GM18909 (cell line): Measurements from ENCODE around the gene CEP290.
"Not testable (repeated sequence)": the region's sequence is repeated elsewhere in the genome, so short reads cannot be mapped to it uniquely, and the experiment has no call there.

ENCODE experiments used
- ATAC-seq: cut with Tn5 transposase; IDR thresholded peaks from one replicate; pipeline ENCODE4 v1.9.1; 2021; ENCODE audit warnings: mild to moderate bottlenecking; ENCODE audit not compliant: unreplicated experiment, poor library complexity

CEP290 gene

DNA sequence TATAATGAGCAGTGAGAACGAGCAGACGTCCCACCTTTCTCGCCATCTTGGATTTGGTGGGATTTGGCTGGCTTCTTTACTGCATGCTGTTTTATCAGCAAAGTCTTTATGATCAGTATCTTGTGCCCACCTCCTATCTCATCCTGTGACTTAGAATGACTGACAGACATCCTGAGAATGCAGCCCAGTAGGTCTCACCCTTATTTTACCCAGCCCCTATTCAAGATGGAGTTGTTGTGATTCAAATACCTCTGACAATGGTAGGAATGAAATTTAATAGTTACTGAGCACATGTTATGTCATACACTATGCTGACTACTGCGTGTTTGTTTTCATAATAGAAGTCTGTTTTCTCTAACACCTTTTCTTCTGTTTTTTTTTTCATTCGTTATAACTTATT is 2.1 kb upstream of the CEP290 start:
- no peak for ATAC-seq

GRCh38 chr12:88142610-88142991 is 713 bp upstream of the CEP290 start:
- ATAC-seq = peak; percentile 3

GRCh38 chr12:88141425-88141773 is 489 bp downstream of the CEP290 start:
- no peak for ATAC-seq

DNA sequence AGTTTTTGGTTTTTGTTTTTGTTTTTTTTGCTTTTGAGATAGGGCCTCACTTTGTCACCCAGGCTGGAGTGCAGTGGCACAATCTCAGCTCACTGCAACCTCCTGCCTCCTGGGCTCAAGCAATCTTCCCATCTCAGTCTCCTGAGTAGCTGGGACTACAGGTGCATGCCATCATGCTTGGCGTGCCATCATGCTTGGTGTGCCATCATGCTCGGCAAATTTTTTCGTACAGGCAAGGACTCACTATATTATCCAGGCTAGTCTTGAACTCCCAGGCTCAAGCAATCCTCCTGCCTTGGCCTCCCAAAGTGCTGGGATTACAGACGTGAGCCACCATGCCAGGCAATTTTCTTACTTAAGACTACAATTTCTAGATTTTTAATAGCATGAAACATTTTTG is 2.2 kb downstream of the CEP290 start:
- not testable (repeated sequence) for ATAC-seq

GRCh38 chr12:88133181-88133580 is 8.7 kb downstream of the CEP290 start:
- not testable (repeated sequence) for ATAC-seq

- ATAC-seq = no peak
These were observed 9.5 kb downstream of the CEP290 start for GRCh38 chr12:88132392-88132791.

GRCh38 chr12:88127855-88128254 is 14.0 kb downstream of the CEP290 start:
- ATAC-seq = no peak

DNA sequence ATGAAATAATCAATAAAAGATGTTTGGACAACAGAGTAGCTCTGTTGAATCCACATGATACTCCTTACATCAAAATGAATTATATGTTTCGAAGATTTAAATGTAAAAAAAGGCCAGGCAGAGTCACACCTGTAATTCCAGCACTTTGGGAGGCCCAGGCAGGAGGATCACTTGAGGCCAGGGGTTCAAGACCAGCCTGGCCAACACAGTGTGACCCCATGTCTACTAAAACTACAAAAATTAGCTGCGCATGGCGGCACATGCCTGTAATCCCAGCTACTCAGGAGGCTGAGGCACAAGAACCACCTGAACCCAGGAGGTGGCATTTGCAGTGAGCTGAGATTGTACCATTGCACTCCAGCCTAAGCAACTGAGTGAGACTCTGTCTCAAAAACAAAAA is 14.8 kb downstream of the CEP290 start:
- no peak for ATAC-seq

DNA sequence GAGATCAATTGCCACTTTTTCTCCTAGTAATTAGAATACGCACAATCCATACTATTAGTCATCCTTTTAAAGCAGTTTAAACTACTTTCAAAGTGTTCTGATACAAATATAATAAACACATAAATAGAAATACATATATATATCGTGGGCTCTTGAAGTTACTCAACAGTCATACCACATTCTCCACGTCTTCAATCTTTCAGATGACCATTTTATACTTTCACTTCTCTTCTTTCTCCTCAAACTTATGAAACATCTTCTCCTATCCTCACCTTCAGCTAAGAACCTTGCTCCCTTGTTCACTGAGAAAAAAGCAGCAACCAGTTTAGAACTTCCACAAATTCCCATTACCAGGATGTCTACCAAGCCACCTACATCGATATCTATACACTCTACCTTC is 19.2 kb downstream of the CEP290 start:
- no peak for ATAC-seq

- no peak for ATAC-seq
These were observed 28.0 kb downstream of the CEP290 start for GRCh38 chr12:88113871-88114270.

GRCh38 chr12:88111074-88111652 is 30.7 kb downstream of the CEP290 start:
- ATAC-seq = no peak

GRCh38 chr12:88108021-88108420 is 33.9 kb downstream of the CEP290 start:
- no peak for ATAC-seq

DNA sequence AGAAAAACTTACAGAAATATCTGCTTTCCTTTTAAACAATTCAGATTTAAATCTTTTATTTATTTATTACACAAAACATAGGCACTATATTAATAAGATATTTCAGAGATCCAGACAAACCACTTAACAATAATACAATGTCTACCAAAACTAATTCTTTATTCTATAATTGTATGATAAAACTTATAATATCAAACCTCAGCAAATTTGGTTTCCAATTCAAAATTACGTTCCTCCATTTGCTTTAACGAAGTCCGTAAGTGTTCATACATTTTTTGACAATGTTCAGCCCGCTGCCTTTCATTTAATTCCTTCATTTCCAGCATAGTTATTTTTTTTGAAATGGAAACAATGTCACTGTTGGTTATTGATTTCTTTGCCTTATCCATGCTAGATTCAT is 48.3 kb downstream of the CEP290 start:
- ATAC-seq = no peak

GRCh38 chr12:88092771-88093170 is 49.1 kb downstream of the CEP290 start:
- no peak for ATAC-seq

DNA sequence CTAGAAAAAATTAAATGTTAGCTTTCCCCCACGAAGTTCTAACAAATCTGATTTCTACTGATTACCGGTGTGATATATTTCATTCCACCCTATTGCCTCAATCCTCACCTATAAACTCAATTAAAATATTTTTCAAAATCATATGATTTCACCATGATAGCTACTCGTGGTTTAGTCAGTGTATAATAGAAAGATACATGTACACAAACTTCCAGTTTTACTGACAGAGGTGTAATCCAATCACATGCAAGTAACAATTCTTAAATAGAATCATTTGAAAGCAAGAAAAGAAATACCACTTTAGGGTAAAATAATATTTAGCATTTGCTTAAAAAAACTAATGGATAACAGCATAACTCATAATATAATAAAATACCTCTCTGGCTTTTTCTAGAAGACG is 57.7 kb downstream of the CEP290 start:
- no peak for ATAC-seq

- ATAC-seq = no peak
These were observed 58.3 kb downstream of the CEP290 start for GRCh38 chr12:88083634-88084033.

DNA sequence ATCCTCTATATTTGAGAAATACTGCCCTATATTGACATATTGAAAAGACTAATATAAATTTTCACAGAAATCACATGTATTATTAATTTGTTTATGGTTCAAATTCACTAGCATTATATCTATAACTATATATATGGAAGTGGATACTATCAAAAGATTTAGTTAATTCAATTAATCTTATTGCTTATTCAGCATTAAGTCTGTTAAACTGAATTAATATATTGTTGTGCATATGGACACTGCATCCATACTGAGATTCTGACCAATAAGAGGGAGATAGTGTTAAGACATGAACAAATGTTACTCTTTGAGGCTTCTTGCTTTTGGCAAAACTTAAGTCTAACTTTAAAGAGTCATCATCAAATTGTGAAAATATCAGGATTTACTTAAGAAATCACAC is 60.6 kb downstream of the CEP290 start:
- ATAC-seq = no peak

DNA sequence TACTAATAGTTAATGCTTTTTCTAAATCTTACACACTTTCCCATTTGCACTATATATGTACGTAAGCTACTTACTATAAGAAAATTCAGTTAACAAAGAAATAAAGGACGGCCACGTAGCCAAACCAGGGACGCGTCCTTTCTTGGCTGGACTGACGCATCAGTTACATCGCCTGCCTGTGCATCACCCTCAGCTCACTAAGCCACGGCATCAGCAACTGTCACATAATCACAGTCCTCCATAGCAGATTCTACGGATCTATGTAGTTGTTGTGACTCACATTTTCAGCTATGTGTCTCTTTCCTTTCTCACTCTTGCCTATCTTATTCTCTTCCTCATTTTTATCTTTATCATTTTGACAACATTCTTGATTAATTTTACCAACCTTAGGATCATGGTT is 74.6 kb downstream of the CEP290 start:
- no peak for ATAC-seq

DNA sequence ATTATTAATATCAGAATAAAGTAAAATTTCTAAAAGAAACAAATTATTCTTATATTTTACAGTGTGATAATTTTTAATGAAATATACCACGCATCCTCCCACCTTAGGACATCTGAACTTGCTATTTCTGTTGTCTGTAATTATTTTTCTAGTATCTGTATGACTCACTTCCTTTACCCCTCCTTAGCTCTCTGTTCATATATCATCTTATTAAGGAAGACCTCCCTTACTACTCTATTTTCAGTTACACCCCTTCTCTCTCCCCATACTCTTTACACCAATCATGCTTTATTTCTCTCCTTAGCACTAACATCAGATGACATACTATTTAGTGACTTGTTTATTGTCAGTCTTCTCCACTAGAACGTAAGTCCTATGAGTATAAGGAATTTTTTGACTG is 78.5 kb downstream of the CEP290 start:
- peak; percentile 89 for ATAC-seq

DNA sequence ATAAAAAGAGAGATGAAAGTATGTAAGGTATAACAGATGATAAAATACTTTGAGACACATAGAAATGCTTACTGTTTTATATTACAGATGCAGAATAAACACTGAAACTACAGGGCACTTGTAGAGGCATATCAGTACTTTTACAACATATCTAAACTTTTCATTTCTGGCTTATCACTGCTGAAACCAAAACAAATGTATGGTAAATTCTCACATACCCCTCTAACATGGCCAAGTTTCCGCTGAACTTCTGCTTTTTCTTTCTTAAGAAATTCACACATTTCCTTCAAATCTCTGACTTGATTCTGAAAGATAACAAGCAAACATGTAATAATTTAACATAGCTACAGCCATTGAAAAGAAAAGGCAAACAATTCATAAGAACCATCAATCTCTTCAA is 79.4 kb downstream of the CEP290 start:
- peak; percentile 79 for ATAC-seq

- no peak for ATAC-seq
These were observed 83.2 kb downstream of the CEP290 start for GRCh38 chr12:88058719-88059077.

GRCh38 chr12:88057994-88058718 is 83.7 kb downstream of the CEP290 start:
- no peak for ATAC-seq
